NCI-H526 treated with DMSO at 0.1 percent for 48 hours (cell line): ENCODE data around the gene UQCRQ.
"Not testable (repeated sequence)": the region's sequence is repeated elsewhere in the genome, so short reads cannot be mapped to it uniquely, and the experiment has no call there.

Experiments used
- DNase-seq: peaks from one replicate; lab custom pipeline; 2025; lab: John Stamatoyannopoulos, UW

Gene UQCRQ

DNA sequence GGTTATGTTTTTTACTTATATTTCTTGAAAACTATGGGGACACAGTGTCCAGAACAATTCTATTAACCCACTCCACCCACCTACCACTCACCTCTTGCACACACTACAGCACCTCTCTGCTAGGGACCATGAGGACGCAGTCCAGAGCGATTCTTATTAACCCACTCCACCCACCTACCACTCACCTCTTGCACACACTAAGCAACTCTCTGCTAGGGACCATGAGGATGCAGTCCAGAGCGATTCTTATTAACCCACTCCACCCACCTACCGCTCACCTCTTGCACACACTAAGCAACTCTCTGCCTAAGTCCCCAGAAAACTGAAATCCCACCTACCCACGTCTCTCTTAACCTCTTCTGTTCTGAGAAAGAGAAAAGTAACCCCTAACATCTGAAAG is 33.8 kb upstream of the UQCRQ start:
- no peak for DNase-seq

DNA sequence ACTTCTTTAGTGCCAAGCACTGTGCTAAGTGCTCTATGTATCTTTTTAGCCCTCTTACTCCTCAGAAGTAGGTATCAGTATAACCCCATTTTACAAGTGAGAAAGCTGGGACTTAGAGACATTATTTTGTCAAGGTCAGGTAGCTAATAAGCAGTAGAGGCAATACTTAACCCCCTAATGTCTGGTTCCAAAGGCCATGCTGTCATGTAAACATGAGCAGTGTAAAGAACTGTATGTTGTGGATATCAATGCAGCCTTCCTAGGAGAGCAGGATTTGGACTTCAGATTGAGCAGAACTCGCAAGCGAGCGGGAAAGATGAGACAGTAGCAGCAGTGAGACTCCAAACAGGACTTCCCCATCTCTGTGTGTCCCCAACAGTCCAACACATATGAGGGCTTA is 32.4 kb upstream of the UQCRQ start:
- no peak for DNase-seq

DNA sequence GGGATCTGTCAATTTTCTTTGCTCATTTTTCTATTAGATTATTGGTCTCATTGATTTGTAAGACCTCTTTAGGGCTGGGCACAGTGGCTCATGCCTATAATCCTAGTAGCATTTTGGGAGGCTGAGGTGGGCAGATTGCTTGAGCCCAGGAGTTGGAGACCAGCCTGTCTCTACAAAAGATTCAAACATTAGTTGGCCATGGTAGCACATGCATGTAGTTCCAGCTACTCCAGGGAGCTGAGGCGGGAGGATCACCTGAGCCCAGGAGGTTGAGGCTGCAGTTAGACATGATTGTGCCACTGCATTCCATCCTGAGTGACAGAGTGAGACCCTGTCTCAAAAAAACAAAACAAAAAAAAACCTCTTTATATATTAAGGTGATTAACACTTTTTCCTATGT is 29.6 kb upstream of the UQCRQ start:
- no peak for DNase-seq

DNA sequence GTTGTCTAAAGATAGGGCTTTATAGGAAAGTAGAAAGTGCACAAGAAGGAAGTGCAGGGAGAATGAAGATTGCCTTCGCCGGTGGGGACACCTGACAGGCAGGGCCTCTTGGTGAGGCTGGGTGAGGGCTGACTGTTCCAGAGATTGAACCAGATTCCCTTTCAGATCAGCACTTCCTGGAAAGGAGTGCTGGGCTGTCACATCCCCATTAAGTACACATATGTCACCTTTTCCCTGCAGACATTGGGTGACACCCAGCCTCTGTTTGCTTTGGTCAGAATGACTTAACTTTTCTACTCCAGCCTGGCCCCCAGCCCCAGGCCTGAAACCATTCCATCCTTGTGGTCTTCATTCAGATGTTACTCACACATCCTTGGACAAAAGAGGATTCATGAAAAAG is 28.6 kb upstream of the UQCRQ start:
- no peak for DNase-seq

DNA sequence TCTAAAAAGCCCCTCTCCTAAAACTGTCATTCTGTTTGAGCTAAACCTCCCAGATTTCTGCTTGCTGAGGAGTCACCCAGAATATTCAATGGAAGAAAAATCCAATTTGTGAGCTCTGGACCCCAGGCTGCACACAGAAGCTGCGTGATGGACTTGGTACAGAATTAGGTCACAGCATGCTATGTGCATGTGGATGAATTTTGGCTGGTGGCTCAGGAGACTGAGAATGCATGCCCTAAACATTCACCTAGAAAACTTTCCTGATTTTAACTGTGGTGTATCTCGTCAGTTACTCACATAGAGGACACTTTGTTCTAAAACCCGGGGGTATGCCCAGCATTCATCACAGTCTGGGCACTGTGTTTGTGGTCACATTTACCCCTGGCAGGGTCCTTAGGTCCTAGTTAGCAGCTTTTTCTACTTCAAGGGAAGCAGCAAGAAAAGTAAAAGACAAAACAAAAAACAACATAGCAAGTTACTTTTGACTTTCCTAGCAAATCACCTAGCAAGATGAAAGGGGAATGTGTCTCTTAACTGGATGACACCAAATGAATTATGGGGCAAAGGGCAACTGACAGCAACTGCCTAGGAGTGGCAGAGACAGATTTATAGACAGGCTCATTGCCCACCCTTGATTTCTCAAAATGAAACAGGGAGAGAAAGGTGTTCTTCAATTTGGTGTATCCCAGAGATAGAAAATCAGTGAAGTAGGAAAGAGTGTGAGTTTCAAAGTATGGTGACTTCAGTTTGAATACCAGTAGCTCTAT is 27.7 kb upstream of the UQCRQ start:
- no peak for DNase-seq

DNA sequence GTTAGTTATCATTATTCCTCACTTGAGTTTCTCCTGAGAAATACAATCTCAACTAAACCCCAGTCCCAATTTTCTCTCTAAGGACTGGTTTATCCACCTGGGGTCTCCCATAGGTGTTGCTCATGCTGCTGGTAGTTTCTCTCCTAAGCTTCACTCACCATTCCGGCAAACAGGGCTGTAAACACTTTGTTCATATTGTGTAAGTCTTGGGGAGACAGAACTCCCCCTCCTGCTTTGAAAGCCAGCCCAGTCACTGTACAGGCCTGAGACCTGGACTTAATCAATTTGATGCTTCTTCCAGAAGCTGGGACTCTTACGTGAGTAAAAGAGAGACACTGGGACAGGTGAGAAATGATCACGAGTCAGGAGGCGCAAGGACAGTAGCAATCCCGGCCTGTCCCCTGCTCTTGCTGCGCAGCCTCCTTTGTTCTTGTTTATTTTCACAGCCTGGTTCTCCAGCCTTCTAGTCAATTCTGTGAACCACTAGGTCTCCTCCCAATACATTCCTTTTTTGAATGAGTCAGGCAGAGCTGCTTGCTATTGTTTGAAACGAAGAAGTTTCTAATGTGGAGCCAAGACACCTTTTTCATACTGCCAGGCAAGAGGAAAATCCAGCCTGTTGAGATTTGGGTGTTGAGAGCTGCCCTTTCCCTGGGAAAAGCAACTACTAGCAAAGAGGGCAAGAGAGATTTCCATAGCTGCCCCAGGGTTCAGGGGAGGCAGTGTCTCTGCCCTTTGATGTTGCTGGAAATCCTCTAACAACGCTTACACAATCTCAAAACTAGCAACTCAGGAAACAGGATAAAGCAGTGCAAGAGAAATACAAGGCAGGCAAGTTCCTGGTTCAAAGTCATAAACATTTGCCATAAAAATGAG is 26.8 kb upstream of the UQCRQ start:
- DNase-seq: no peak

DNA sequence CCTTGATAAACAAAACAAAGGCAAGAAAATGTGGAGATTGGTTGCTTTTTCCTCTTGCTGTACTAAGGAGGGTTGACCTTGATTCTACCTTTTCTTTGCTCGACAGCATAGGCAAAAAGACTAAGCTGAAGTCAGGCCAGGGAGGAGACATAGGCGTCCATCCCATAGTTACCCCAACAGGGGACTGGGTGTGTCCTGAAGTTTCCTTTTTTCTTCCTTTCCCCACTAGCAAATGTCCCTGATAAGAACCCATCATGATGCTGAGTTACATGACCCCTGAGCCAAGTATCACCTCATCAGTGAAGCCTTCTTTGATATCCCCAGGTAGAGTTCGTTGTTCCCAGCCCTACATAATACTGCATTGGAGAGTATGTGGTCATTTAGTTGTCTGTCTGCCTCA is 26.1 kb upstream of the UQCRQ start:
- no peak for DNase-seq

DNA sequence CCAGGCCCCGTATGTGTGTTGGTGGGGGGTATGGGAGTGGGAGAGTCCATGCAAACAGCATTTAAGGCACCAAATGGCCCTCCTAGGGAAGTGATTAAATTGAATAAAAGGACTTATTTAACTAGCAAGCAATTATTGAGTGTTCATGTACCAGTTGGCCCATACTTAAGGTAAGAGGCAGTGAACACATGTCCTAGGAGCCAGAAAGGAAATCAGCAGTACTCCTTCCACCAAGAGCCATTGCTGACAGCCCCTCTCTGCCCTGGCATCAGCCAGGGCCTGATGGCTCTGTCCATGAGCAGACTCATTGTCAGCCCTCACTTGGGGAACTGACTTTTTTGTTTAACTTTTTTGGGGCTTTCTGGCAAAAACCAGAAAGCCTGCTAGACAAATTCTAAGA is 25.5 kb upstream of the UQCRQ start:
- DNase-seq: no peak

DNA sequence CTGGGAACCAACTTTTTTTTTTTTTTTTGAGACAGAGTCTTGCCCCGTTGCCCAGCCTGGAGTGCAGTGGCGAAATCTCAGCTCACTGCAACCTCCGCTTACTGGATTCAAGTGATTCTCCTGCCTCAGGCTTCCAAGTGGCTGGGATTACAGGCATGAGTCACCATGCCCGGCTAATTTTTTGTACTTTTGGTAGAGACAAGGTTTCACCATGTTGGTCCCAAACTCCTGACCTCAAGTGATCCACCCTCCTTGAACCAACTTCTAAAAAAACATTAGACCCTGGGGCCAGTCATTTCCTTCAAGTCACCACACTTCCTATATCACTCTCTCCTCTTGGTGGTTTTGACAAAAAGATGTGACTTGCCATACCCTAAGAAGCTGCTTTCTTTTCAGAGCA is 25.1 kb upstream of the UQCRQ start:
- DNase-seq: no peak

DNA sequence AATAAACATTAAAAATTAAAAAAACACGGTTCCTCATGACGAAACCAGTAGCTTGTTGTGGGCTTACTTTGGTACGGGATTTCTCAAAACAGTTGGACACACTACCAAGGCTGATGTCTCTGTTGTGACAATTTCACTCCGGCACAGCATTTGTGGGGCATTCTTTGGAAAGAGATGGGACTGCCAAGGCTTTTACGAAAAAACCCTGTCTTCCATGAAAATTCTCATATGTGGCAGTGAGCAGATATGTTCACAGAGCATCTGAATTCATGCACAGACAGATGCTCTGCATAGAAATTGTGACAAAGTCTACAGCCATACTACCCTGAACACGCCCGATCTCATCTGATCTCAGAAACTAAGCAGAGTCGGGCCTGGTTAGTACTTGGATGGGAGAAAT is 18.2 kb upstream of the UQCRQ start:
- DNase-seq: no peak

DNA sequence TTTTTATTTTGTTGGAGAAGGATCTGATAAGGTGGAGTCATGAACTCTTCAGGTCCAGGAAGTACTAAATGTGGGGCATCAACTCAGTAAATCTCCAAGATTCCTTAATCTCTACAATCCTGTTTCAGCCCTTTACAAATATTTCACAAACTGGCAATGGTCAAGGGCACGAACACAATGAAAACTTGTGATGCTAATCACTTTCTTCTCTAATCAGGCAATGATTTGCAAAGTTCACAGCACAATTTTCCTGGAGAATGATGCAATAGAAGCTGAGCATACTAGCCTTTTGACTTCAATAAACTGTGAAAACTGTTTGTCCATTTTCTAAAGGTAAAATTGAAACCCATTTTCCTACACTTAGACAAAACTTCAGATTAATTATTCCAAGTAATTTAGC is 17.1 kb upstream of the UQCRQ start:
- no peak for DNase-seq

DNA sequence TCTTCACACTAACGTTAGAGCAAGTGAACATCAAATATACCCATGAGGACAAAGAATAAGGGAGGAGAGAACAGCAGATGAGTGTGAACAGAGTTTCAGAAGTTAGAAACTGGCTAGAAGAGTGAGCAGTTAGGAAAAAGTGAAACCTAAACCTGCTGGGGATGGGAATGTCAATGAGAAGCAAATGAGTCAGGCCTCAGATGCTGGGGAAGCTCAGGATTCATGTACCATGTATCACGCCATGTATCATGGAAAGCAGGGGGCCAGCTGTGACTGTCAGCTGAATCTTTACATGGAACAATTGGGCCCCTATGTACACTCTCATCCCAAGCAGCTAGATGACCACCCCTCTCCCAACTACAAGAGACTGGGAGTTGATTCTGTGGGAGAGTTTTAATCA is 16.4 kb upstream of the UQCRQ start:
- no peak for DNase-seq

DNA sequence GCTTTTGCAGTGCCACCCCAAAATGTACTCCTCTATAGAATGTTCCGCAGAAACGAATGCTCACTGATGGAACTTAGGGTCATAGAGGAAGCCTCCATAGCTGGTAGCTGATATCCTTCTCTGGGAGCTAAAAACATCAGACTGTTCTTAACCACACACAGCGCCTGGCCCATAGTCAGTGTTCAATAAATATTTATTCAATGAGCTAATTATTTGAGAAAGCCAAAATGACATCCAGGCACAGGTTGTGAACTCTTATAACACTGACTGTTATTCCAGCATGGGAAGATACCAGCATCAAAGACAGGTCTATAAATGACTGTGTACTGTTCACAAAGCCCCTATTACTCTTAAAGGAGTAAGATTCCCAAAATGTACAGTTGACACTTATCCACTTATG is 13.1 kb upstream of the UQCRQ start:
- DNase-seq: no peak

DNA sequence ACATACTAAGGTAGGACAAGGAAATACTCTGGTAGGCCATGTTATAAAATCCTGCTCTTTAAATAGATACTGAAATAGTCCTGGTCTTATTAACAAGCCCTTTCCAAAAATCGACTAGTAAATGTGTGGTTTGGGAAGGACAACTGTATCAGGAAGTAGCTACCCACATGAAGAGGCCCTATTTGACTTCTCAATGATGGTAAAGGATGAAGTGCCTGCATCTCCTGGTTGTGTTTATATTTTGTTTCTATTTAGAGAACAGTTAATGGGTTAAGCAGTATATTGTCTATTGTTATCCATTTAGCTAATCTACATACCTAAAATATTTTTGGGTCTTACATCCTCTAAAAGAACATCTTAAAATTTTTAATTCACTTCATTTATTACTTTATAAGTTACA is 12.7 kb upstream of the UQCRQ start:
- no peak for DNase-seq

DNA sequence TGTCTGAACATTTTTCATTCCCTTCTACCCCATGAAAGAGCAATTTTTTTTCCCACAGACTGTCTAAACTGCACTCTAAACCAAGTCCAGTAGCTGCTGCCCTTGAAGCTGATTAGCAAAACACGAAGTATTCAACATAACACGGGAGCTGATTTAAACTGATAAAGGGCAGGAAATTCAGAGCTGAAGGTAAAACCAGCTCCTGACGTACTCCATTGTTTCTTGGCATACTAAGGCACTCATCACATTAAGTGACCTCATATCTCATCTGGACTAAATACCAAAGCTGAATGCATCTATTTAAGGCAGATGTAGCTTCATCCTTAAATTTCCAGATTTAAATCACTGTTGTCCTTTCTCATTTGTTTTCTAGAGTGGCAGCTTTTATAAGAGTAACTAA is 12.1 kb upstream of the UQCRQ start:
- no peak for DNase-seq

DNA sequence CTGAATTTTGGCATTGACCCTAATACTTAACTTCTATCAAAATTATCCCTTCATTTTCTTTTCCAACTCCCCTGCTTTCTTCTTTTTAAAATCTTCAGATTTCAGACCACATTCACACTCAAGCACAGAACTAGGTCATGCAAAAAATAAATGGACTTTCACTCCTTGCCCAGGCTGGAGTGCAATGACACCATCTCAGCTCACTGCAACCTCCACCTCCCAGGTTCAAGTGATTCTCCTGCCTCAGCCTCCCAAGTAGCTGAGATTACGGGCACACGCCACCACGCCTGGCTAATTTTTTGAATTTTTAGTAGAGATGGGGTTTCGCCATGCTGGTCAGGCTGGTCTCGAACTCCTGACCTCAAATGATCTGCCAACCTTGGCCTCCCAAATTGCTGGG is 11.4 kb upstream of the UQCRQ start:
- not testable (repeated sequence) for DNase-seq

DNA sequence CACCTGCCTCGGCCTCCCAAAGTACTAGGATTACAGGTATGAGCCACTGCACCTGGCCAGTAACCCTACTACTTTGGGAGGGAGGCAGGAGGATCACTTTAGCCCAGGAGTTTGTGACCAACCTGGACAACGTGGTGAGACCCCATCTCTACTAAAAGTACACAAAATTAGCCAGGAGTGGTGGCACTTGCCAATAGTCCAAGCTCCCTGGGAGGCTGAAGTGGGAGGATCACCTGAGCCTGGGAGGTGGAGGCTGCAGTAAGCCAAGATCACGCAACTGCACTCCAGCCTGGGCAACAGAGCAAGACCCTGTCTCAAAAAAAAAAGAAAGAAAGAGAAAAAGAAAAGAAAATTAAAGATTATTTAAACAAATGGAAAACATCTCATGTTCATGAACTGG is 10.4 kb upstream of the UQCRQ start:
- DNase-seq: no peak

DNA sequence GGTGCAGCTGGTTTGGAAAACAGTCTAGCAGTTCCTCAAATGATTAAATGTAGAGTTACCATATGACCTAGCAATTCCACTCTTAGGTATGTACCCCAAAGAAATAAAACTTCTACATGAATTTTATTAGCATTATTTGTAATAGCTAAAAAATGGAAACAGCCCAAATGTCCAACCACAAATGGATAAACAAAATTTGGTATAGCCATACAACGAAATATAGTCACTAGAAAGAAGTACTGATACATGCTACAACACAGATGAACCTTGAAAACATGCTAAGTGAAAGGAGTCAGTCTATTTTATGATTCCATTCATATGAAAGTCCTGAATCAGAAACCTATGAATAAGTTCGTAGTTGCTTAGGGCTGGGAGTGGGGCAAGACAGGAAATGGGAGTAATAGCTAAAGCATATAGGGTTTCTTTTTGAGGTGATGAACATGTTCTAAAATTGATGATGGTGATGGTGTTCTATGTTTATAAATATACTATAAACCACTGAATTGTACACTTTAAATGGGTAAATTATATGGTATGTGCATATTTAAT is 6.5 kb upstream of the UQCRQ start:
- no peak for DNase-seq

DNA sequence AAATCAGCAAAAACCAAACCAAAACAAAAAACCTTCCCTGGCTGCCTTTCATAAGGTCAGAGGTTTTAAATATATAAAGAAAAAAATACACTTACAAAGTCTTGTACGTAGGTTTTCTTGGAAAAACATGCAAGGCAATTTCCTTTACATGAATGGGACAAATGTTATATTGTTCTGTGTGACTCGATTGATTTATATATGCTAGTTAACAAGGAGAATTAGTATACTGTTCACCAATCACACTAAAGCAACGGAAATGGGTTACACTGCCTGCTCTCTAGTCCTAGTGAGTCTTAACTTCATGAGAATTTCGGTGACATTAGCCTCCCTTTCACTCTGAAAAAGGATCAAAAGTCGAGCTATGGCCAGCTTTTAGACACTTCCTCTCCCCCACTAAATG is 5.7 kb upstream of the UQCRQ start:
- DNase-seq: no peak

DNA sequence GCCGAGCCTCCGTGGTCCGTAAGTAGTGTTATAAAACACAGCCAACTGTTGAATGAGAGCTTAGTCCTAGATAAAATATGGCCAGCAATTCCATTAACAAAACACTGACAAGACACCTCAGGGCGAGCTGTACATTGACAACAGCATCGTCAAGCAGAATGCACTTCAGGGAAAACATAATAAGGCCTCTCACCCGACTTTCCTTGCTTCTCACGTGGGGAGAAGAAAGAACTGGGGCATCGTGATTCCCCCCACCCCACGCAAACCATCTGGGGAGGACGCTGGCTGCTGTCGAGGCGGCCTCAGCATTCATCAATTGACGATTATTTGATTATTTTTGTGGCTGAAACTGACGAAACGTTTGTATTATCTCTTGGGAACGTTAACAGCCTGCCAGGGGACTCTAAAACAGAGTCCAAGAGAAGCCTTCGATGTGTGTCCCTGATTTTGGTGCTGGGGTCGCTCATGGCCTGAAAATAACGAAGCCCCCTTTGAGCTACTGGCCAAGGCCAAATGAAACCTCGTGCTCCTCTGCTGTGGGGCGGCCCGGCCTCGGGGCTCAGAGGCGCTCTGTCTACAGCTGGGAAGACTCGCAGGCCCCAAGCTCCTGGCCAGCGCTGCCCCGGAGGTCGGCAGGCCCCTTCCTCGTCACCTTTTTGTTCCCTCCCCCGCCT is 637 bp upstream of the UQCRQ start:
- DNase-seq: no peak

DNA sequence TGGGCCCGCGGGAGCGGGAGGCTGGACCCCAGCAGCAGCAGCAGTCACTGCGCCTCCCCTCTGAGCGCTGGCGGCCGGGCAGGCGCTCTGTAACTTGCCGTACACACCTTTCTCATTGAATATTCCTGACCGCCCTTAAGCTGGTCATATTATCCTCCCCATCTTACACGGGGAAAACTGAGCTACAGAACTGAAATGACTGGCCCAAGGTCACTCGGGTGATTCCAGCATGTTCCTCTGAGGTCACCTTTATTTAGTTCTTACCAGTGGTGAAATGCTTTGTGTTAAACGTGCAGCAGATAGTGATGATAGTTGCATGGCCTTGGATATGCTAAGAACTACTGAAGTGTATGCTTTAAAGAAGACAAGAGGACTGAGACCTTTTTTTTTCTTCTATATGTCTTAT is 607 bp downstream of the UQCRQ start:
- DNase-seq: no peak

DNA sequence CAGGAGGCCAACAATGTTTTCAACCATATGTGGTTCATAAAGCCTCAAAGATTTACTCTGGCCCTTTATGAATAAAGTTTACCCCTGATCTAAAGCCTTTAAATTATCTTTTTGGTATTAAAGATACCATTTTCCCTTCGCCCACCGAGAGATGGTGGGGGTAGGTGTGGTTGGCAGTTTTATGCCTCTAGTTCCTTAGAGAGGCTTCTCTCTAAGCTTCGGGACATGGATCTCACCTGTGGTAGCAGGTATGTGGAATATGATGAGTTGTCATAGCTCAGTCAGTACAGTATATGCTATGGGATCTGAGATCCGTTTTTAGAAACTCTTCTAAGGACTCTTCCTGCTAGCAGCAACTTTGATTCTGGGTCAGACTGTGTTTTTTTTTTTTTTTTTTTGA is 2.3 kb downstream of the UQCRQ start:
- DNase-seq: no peak

DNA sequence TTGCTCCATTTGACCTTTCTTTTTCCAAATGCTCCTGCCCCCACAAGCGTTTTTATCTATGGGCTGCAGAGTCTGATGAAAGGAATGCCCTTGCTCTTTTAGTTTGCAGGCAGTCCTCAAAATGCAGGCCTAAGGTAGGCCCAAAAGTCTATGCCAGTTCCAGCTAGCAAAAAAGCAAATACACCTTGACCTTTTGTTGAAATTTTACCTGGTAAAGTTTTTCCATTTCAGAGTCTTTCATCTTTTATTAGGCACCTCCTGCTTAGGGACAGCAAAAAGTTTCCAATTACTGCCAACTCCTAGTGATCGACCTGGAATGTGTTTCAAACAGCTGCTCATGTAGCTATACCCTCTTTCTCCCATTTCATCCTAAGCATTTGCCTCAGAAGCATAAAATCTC is 4.4 kb downstream of the UQCRQ start:
- no peak for DNase-seq
